HCT116 (cell line): ENCODE measurements around the gene RIPOR2. TPM values are rescaled to one million over a fixed set of nuclear protein-coding genes. Genes with fewer than 3 reads are reported as not detected.

Experiments used
- ATAC-seq: fragments of 200-7000 bp; cut with Tn5 transposase; 2 replicates; pipeline ENCODE4 v1.9.1; 2020; ENCODE audit warnings: mild to moderate bottlenecking, moderate library complexity
- BruUV-seq: library from RNA; stranded (reverse); fragments of 400-500 nt; replicated peaks from 2 replicates; lab custom pipeline; 2021; lab: Mats Ljungman, UMichigan
- CTCF ChIA-PET: fragments of 300-600 bp; sonication (Branson Sonifier 250); formaldehyde crosslinking; loops from one replicate; lab custom pipeline; 2021; ENCODE audit warnings: antibody characterized with exemption; lab: Charles Lee
- POLR2A ChIA-PET: fragments of 300-600, 350-600 bp; sonication (Branson Sonifier 250); formaldehyde crosslinking; loops from one replicate; lab custom pipeline; 2021; ENCODE audit warnings: antibody characterized with exemption; lab: Charles Lee
- RAD21 ChIA-PET, 2 experiments: fragments of 300-600 bp; sonication (Branson Sonifier 250); formaldehyde crosslinking; loops; one replicate each; lab custom pipeline; 2023; ENCODE audit warnings: low total read pairs in 2 of 2; ENCODE audit not compliant: uncharacterized antibody in 2 of 2, unreplicated experiment in 2 of 2, low non-redundant PET in 1 of 2; lab: Charles Lee
- DNase-seq: peaks from one replicate; pipeline ENCODE4 v3.0.0-alpha.2; 2010; ENCODE audit warnings: low read depth, low spot score
- H2AFZ ChIP-seq: fragments of 200-600 bp; shearing (Covaris generic), sonication (generic); 2 replicates; pipeline ENCODE4 v1.6.1; 2017; ENCODE audit warnings: low read depth, mixed run types, mixed read lengths, antibody characterized with exemption, low read length; ENCODE audit not compliant: poor library complexity, severe bottlenecking
- H3K27ac ChIP-seq: 2 replicates; pipeline ENCODE4 v1.5.1; 2012; ENCODE audit warnings: low read depth, low read length
- H3K27me3 ChIP-seq: fragments of 200-600 bp; sonication (generic); 2 replicates; pipeline ENCODE4 v1.6.1; 2016; ENCODE audit warnings: mixed run types, low read length, mixed read lengths; ENCODE audit not compliant: insufficient read depth
- H3K36me3 ChIP-seq, 2 experiments: fragments of 200-500 bp in 1 of 2; fragments of 200-600 bp in 1 of 2; sonication (Bioruptor generic) in 1 of 2; sonication (generic) in 1 of 2; 2 replicates each; pipeline versions ENCODE4 v1.5.1 to v1.6.1; 2014 to 2016; ENCODE audit warnings: low read length in 2 of 2, inconsistent platforms in 1 of 2, mixed read lengths in 1 of 2, mixed run types in 1 of 2; ENCODE audit not compliant: insufficient read depth in 2 of 2, control insufficient read depth in 1 of 2
- H3K4me1 ChIP-seq, 2 experiments: fragments of 200-600 bp in 1 of 2; sonication (generic) in 1 of 2; 2 replicates each; pipeline versions ENCODE4 v1.5.1 to v1.6.1; 2012 to 2017; ENCODE audit warnings: low read length in 2 of 2, inconsistent platforms in 1 of 2, mild to moderate bottlenecking in 1 of 2, mixed read lengths in 1 of 2, mixed run types in 1 of 2, moderate library complexity in 1 of 2; ENCODE audit not compliant: insufficient read depth in 2 of 2, control insufficient read depth in 1 of 2
- H3K4me2 ChIP-seq: fragments of 200-600 bp; sonication (generic); 2 replicates; pipeline ENCODE4 v1.6.1; 2017; ENCODE audit warnings: mixed run types, low read length, mixed read lengths
- H3K4me3 ChIP-seq, 2 experiments: fragments of 200-600 bp in 1 of 2; sonication (generic) in 1 of 2; replicated peaks in 1 of 2; 2 replicates each; pipeline ENCODE4 v1.5.1; 2011 to 2016; ENCODE audit warnings: low read length in 2 of 2, control low read depth in 1 of 2, low read depth in 1 of 2, mild to moderate bottlenecking in 1 of 2, mixed read lengths in 1 of 2, mixed run types in 1 of 2
- H3K79me2 ChIP-seq: fragments of 200-600 bp; sonication (generic); 2 replicates; pipeline ENCODE4 v1.6.1; 2017; ENCODE audit warnings: mild to moderate bottlenecking, mixed run types, low read length, moderate library complexity, mixed read lengths; ENCODE audit not compliant: insufficient read depth
- H3K9ac ChIP-seq: fragments of 200-600 bp; sonication (generic); 2 replicates; pipeline ENCODE4 v1.6.1; 2016; ENCODE audit warnings: low read length, mixed read lengths
- H3K9me2 ChIP-seq: fragments of 200-600 bp; sonication (generic), shearing (Covaris generic); 2 replicates; pipeline ENCODE4 v1.6.1; 2017; ENCODE audit warnings: mixed run types, mild to moderate bottlenecking, moderate library complexity; ENCODE audit not compliant: insufficient read depth
- H3K9me3 ChIP-seq, 2 experiments: fragments of 200-500 bp in 1 of 2; fragments of 200-600 bp in 1 of 2; sonication (Bioruptor generic) in 1 of 2; sonication (generic) in 1 of 2; 2 replicates each; pipeline ENCODE4 v1.6.1; 2014 to 2017; ENCODE audit warnings: low read length in 2 of 2, mixed read lengths in 2 of 2, inconsistent platforms in 1 of 2, low read depth in 1 of 2, mild to moderate bottlenecking in 1 of 2, mixed run types in 1 of 2, moderate library complexity in 1 of 2; ENCODE audit not compliant: control insufficient read depth in 1 of 2, insufficient read depth in 1 of 2
- H4K20me1 ChIP-seq: fragments of 200-600 bp; sonication (generic), shearing (Covaris generic); 2 replicates; pipeline ENCODE4 v1.6.1; 2017; ENCODE audit warnings: mixed run types, mild to moderate bottlenecking, moderate library complexity; ENCODE audit not compliant: insufficient read depth
- CBX3 ChIP-seq: IDR thresholded peaks from 2 replicates; pipeline ENCODE4 v1.6.1; 2012; ENCODE audit warnings: low read depth
- CEBPB ChIP-seq: IDR thresholded peaks from 2 replicates; pipeline ENCODE4 v1.6.1; 2012; ENCODE audit warnings: low read depth
- EGR1 ChIP-seq: IDR thresholded peaks from 2 replicates; pipeline ENCODE4 v1.6.1; 2012; ENCODE audit warnings: low read depth
- ELF1 ChIP-seq: IDR thresholded peaks from 2 replicates; pipeline ENCODE4 v1.6.1; 2012; ENCODE audit warnings: low read depth, borderline replicate concordance
- EZH2 ChIP-seq: fragments of 200-600 bp; sonication (generic); IDR thresholded peaks from 2 replicates; pipeline ENCODE4 v1.6.1; 2017; ENCODE audit warnings: antibody characterized with exemption, mixed run types
- EZH2phosphoT487 ChIP-seq: fragments of 200-600 bp; IDR thresholded peaks from 2 replicates; pipeline ENCODE4 v1.6.1; 2018; ENCODE audit warnings: antibody characterized with exemption, borderline replicate concordance
- FOSL1 ChIP-seq: IDR thresholded peaks from 2 replicates; pipeline ENCODE4 v1.6.1; 2012; ENCODE audit warnings: low read depth
- JUND ChIP-seq: IDR thresholded peaks from 2 replicates; pipeline ENCODE4 v1.6.1; 2012
- MAX ChIP-seq: IDR thresholded peaks from 2 replicates; pipeline ENCODE4 v1.6.1; 2012
- POLR2A ChIP-seq: IDR thresholded peaks from 2 replicates; pipeline ENCODE4 v1.7.0; 2011; ENCODE audit warnings: borderline replicate concordance; ENCODE audit not compliant: insufficient read depth, insufficient read length; ENCODE audit errors: extremely low read depth
- POLR2AphosphoS5 ChIP-seq: IDR thresholded peaks from 2 replicates; pipeline ENCODE4 v1.6.1; 2011; ENCODE audit warnings: mild to moderate bottlenecking, low read depth, low read length, moderate library complexity
- RAD21 ChIP-seq: IDR thresholded peaks from 2 replicates; pipeline ENCODE4 v1.6.1; 2012; ENCODE audit warnings: low read depth, mild to moderate bottlenecking
- SP1 ChIP-seq: IDR thresholded peaks from 2 replicates; pipeline ENCODE4 v1.6.1; 2012; ENCODE audit warnings: low read depth
- SRF ChIP-seq: IDR thresholded peaks from 2 replicates; pipeline ENCODE4 v1.6.1; 2012; ENCODE audit warnings: low read depth
- TCF7L2 ChIP-seq: IDR thresholded peaks from 2 replicates; pipeline ENCODE4 v1.7.0; 2011; ENCODE audit warnings: borderline replicate concordance, inconsistent platforms; ENCODE audit not compliant: insufficient read depth, insufficient read length; ENCODE audit errors: extremely low read depth
- ZFX ChIP-seq: fragments of 450-650 bp; IDR thresholded peaks from 2 replicates; pipeline ENCODE4 v1.6.1; 2017
- ZNF274 ChIP-seq: fragments of 200-500 bp; sonication (Bioruptor generic); IDR thresholded peaks from 2 replicates; pipeline ENCODE4 v1.6.1; 2014; ENCODE audit warnings: mild to moderate bottlenecking, low read depth, low read length, inconsistent platforms
- intact Hi-C: fragments of 100-400 bp; cut with micrococcal nuclease; formaldehyde crosslinking; loops from 2 replicates; pipeline ENCODE4 v1.10.0; 2022
- total RNA-seq: library from RNA; stranded (reverse); gene quantifications from one replicate; pipeline ENCODE4 v1.2.1, GENCODE V29; 2021; ENCODE audit not compliant: unreplicated experiment
- TF ChIP-seq, protein P1 (sequence below), 3 experiments: fragments of 200-600 bp in 1 of 3; sonication (generic) in 1 of 3; IDR thresholded peaks in 2 of 3; conservative IDR thresholded peaks in 1 of 3; 2 replicates each; pipeline ENCODE4 v1.5.1; 2012 to 2017; ENCODE audit warnings: low read depth in 2 of 3, low read length in 2 of 3, antibody characterized with exemption in 1 of 3, borderline replicate concordance in 1 of 3, control low read depth in 1 of 3, mild to moderate bottlenecking in 1 of 3, mixed read lengths in 1 of 3, mixed run types in 1 of 3, moderate library complexity in 1 of 3; ENCODE audit not compliant: insufficient read depth in 1 of 3
- TF ChIP-seq, protein P2 (sequence below): IDR thresholded peaks from 2 replicates; pipeline ENCODE4 v1.6.1; 2012

The RIPOR2 gene
- total RNA-seq, 1 experiment from 2014 or later, result 0.44 TPM

- Histone ChIP-seq H3K9me3 (no peaks in the 10 kb centered on the region), H3K27ac (no peak overlapping the region), H3K4me1 (no peaks in the 10 kb centered on the region), H3K4me2 (no peak overlapping the region), H4K20me1 (no peaks in the 10 kb centered on the region), H3K4me3 (no peak overlapping the region), H3K79me2 (no peaks in the 10 kb centered on the region), H2AFZ (no peak overlapping the region), H3K27me3 (no peaks in the 10 kb centered on the region), H3K9ac (no peak overlapping the region), H3K9me2 (0 out of 2 replicates have a peak, but pooled peaks cover 3% of the 10 kb centered on the region), H3K36me3 (no peaks in the 10 kb centered on the region)
- intact Hi-C loops, result no loop called here
- no peak for TF ChIP-seq TCF7L2
- no peak for TF ChIP-seq ZFX
- TF ChIP-seq ZNF274, result no peak
- no peak for TF ChIP-seq CBX3
- TF ChIP-seq MAX, result no peak
- no peak for TF ChIP-seq FOSL1
- no peak for TF ChIP-seq JUND
- no peak for TF ChIP-seq EGR1
- TF ChIP-seq EZH2, result no peak
- no peak for TF ChIP-seq POLR2A
- no peak for TF ChIP-seq SP1
- no peak for TF ChIP-seq POLR2AphosphoS5
- TF ChIP-seq CEBPB, result no peak
- no peak for TF ChIP-seq SRF
- no peak for TF ChIP-seq EZH2phosphoT487
- ATAC-seq (no peak), DNase-seq (no peak)
- ChIA-PET CTCF (interaction anchor here (1.4 kb wide), 1 partner anchor 34 kb away, joined by 4 read pairs; no protein-coding TSS in a partner anchor), POLR2A (no interaction called here), RAD21 (no interaction called here)
- BruUV-seq, result no TSS peak
These were observed 31.5 kb upstream of the RIPOR2 start for GRCh38 chr6:24967211-24967610.

GRCh38 chr6:24966381-24966780, 30.6 kb upstream of the RIPOR2 start:
- Histone ChIP-seq H3K4me2 (no peak overlapping the region), H3K4me3 (no peak overlapping the region), H2AFZ (no peak overlapping the region), H3K27ac (no peak overlapping the region), H3K4me1 (no peaks in the 10 kb centered on the region), H3K79me2 (no peaks in the 10 kb centered on the region), H3K27me3 (no peaks in the 10 kb centered on the region), H3K9ac (no peak overlapping the region), H3K9me3 (no peaks in the 10 kb centered on the region), H3K9me2 (0 out of 2 replicates have a peak, but pooled peaks cover 3% of the 10 kb centered on the region), H3K36me3 (no peaks in the 10 kb centered on the region), H4K20me1 (no peaks in the 10 kb centered on the region)
- ChIA-PET POLR2A (no interaction called here), CTCF (interaction anchor here (1.4 kb wide), 1 partner anchor 33 kb away, joined by 4 read pairs; no protein-coding TSS in a partner anchor), RAD21 (no interaction called here)
- ATAC-seq (no peak), DNase-seq (no peak)
- intact Hi-C loops, result no loop called here
- BruUV-seq, result no TSS peak
- TF ChIP-seq ELF1, result no peak
- no peak for TF ChIP-seq FOSL1
- TF ChIP-seq, protein P1, sequence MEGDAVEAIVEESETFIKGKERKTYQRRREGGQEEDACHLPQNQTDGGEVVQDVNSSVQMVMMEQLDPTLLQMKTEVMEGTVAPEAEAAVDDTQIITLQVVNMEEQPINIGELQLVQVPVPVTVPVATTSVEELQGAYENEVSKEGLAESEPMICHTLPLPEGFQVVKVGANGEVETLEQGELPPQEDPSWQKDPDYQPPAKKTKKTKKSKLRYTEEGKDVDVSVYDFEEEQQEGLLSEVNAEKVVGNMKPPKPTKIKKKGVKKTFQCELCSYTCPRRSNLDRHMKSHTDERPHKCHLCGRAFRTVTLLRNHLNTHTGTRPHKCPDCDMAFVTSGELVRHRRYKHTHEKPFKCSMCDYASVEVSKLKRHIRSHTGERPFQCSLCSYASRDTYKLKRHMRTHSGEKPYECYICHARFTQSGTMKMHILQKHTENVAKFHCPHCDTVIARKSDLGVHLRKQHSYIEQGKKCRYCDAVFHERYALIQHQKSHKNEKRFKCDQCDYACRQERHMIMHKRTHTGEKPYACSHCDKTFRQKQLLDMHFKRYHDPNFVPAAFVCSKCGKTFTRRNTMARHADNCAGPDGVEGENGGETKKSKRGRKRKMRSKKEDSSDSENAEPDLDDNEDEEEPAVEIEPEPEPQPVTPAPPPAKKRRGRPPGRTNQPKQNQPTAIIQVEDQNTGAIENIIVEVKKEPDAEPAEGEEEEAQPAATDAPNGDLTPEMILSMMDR (IDR thresholded peaks at IDR 0.05 in 2 of 3, conservative IDR thresholded peaks at IDR 0.05 in 1 of 3; ENCODE audit: borderline replicate concordance in 1 of 3, insufficient read depth in 1 of 3, low read depth in 2 of 3, low read length in 2 of 3), result no peak
- no peak for TF ChIP-seq MAX
- TF ChIP-seq, protein P2, sequence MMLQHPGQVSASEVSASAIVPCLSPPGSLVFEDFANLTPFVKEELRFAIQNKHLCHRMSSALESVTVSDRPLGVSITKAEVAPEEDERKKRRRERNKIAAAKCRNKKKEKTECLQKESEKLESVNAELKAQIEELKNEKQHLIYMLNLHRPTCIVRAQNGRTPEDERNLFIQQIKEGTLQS, result no peak
- no peak for TF ChIP-seq SP1
- TF ChIP-seq TCF7L2, result no peak
- no peak for TF ChIP-seq ZFX
- TF ChIP-seq RAD21, result no peak
- no peak for TF ChIP-seq CEBPB
- no peak for TF ChIP-seq POLR2A
- TF ChIP-seq EZH2, result no peak
